ENCODE results near the gene TIMP2. TPM values are rescaled to one million over a fixed set of nuclear protein-coding genes. Genes with fewer than 3 reads are reported as not detected.

TIMP2 gene
- total and polyA plus RNA-seq, 2 of the 13 experiments (the other 11 are each of a cell fraction or from before 2014, with no cell fraction given): 3.8 to 8.5 TPM

GRCh38 chr17:78925662-78926555 lies 722 bp upstream of the TIMP2 start (continued):
- no peak for TF ChIP-seq ZNF260 (CRISPR knock-in tag; IDR thresholded peaks at IDR 0.05; ENCODE audit: borderline replicate concordance, low read depth)
- no peak for TF ChIP-seq HHEX (CRISPR knock-in tag; IDR thresholded peaks at IDR 0.05)
- TF ChIP-seq KLF12 (CRISPR knock-in tag; IDR thresholded peaks at IDR 0.05; ENCODE audit: borderline replicate concordance): no peak
- TF ChIP-seq SP2 (CRISPR knock-in tag; IDR thresholded peaks at IDR 0.05): no peak
- TF ChIP-seq ZNF724P (CRISPR knock-in tag; IDR thresholded peaks at IDR 0.05; ENCODE audit: borderline replicate concordance): no peak
- TF ChIP-seq RFX1 (IDR thresholded peaks at IDR 0.05): no peak
- no peak for TF ChIP-seq ZBTB34 (CRISPR knock-in tag; IDR thresholded peaks at IDR 0.05)
- no peak for TF ChIP-seq SKI (IDR thresholded peaks at IDR 0.05; ENCODE audit: partially characterized antibody)
- TF ChIP-seq NCOA1 (CRISPR knock-in tag; IDR thresholded peaks at IDR 0.05): 0 out of 2 replicates have a peak, but pooled peaks have one; percentile 72
- no peak for TF ChIP-seq WIZ (CRISPR knock-in tag; IDR thresholded peaks at IDR 0.05)
- TF ChIP-seq ARID5B (CRISPR knock-in tag; IDR thresholded peaks at IDR 0.05): no peak
- TF ChIP-seq ZNF563 (CRISPR knock-in tag; IDR thresholded peaks at IDR 0.05): no peak
- TF ChIP-seq ZNF703 (CRISPR knock-in tag; IDR thresholded peaks at IDR 0.05; ENCODE audit: borderline replicate concordance): no peak
- TF ChIP-seq ZNF503 (CRISPR knock-in tag; IDR thresholded peaks at IDR 0.05): no peak
- TF ChIP-seq KDM2A (CRISPR knock-in tag; IDR thresholded peaks at IDR 0.05; ENCODE audit: borderline replicate concordance, low read depth): peak; percentile 25; the same call in 1 of the 2 replicates
- no peak for TF ChIP-seq SRSF4 (IDR thresholded peaks at IDR 0.05; ENCODE audit: low read depth, low read length, poor library complexity, severe bottlenecking)
